GM21576 (cell line): ENCODE measurements around the gene C11orf98.
"Not testable (repeated sequence)": the region's sequence is repeated elsewhere in the genome, so short reads cannot be mapped to it uniquely, and the experiment has no call there.

Experiments used
- ATAC-seq: cut with Tn5 transposase; IDR thresholded peaks from one replicate; pipeline ENCODE4 v1.9.1; 2021; ENCODE audit warnings: mild to moderate bottlenecking, moderate library complexity; ENCODE audit not compliant: unreplicated experiment

Gene C11orf98

DNA sequence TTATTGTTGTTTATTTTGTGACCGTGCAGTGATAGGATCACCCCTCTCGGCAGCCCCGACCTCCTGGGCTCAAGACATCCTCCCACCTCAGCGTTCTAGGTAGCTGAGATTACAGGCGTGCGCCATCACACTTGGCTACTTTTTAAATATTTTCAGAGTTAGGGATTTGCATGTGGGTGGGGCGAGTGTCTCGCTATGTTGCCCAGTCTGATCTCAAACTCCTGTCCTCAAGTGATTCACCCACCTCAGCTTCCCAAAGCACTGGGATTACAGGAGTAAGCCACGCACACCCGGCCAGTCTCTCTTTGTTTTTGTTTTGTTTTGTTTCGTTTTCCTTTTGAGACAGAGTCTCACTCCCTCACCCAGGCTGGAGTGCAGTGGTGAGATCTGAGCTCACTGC is 10.7 kb downstream of the C11orf98 start:
- ATAC-seq = no peak

DNA sequence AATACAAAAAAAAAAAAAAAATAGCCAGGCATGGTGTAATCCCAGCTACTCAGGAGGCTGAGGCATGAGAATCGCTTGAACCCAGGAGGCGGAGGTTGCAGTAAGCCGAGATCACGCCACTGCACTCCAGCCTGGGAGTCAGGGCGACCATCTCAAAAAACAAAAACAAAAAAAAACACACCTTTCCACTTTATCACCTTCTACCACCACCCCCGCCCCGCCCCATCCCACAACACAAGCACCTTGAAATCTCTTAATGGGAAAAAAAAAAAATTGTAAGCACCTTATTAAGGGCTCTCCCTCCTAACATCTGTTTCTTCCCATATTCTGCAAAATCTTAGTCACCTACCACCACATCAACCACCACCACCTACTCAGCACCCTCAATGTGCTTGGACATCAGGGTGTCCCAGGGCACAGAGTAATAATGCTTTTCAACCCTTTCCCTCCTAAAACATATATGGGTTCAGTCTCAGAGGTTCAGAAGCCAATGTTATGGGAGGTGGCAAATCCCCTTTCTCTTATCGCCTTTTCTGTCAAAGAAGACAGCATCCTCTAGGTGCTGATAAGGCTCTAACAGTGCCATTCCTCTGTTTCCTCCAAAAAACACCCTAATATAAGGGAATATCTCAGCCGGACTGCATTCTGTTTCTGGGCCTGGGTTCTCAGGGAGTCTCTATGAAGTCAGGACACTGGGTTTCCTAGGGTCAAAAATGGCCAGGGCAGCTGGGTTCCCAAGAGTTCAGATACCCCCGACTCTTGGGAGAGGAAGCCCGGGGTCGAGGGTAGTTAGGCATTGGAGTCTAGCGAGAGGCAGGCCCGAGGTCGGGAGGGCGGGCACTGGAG is 12.6 kb downstream of the C11orf98 start:
- ATAC-seq = no peak

DNA sequence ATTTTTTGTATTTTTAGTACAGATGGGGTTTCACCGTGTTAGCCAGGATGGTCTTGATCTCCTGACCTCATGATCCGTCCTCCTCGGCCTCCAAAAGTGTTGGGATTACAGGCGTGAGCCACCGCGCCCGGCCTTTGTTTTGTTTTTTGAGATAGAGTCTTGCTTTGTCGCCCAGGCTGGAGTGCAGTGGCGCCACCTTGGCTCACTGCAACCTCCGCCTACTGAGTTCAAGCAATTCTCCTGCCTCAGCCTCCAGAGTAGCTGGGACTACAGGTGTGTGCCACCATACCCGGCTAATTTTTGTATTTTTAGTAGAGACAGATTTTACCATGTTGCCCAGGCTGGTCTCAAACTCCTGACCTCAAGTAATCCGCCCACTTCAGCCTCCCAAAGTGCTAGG is 14.7 kb downstream of the C11orf98 start:
- ATAC-seq = not testable (repeated sequence)

DNA sequence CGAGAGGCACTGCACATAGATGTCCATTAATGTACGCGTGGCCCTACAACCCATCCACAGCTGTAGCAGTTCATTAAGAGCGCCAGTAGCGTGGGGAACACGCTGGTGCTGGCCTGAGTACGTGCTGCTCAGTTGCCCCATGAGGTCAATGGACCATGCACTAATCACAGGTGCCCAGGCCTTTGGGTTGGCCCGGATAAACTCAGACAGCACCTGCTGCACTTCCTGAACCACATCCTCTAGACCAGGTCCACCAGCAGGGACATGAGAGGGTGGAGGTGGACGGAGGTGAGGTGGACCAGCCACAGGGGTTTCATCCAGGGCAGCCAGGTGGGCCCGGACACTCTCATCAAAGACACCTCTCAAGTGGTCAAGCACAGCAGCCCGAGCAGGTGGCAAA is 15.5 kb downstream of the C11orf98 start:
- no peak for ATAC-seq

DNA sequence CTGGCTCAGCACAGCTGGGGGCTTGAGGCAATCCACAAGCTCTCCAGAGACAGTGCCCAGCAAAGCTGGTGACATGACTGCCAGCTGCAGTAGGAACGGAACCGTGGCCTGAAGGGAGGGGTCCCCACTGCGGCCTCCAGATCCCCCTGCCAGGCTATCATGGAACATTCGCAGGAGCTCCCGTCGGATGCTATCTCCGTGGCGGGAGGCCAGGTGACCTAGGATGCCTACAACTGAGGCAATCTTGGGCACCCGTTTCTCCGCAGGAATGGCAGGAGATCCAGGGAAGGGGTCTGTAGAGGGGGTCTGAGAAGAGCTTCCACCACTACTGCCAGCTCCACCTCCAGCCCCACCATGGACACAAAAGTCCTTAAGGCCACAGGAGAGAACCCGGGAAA is 16.0 kb downstream of the C11orf98 start:
- ATAC-seq = no peak

DNA sequence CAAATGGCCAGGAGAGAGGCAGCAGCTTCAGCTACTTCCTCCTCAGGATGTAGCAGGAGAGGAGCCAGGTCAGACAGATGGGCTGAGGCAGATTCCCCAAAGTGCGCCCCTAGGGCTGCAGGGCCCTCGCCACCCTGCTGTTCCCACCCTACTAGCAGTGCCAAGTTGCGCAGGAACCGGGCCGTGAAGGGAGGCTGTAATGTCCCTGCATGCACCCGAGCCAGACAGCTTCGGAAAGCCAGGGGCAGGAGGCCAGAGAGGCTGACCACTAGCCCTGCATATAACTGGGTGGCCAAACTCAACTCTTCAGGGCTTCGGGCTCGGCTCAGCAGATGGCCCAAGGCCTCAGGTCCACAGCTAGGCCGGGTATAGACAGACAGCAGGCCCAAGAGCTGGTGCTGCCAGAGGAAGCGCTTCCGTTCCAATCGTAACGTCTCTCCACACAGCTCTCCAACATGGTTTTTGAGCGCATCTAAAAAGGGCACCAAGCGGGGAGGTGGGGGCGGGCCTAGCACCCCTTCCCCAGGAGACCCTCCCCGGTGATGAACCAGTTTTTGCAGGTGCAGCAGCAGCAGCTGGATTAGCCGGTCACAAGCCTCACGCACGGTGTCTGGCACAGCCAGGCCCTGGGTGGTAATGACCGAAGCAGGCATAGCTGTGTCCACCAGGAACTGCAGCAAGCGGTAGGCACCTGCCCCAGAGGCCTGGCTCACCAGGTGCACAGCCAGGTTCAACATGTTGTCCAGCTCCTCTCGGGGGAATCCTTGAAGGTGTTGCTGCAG is 16.6 kb downstream of the C11orf98 start:
- no peak for ATAC-seq

DNA sequence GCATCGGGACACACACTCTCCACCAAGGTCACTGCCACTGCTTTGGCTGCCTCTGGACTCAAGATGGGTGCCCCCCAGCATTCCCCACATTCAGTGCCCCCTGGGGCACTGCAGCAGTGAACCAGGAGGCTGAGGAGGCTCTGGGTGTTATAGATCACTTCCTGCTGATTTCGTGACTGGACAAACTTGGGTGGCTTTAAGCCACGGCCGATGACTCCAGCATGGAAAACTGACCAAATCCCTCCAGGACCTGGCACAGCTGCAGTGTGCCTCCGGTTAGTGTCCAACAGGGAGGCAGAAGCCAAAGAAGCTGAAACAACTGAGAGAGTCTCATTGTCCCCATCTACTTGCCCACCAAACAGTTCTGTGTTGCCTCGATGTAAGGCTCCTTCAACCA is 17.4 kb downstream of the C11orf98 start:
- ATAC-seq = no peak

DNA sequence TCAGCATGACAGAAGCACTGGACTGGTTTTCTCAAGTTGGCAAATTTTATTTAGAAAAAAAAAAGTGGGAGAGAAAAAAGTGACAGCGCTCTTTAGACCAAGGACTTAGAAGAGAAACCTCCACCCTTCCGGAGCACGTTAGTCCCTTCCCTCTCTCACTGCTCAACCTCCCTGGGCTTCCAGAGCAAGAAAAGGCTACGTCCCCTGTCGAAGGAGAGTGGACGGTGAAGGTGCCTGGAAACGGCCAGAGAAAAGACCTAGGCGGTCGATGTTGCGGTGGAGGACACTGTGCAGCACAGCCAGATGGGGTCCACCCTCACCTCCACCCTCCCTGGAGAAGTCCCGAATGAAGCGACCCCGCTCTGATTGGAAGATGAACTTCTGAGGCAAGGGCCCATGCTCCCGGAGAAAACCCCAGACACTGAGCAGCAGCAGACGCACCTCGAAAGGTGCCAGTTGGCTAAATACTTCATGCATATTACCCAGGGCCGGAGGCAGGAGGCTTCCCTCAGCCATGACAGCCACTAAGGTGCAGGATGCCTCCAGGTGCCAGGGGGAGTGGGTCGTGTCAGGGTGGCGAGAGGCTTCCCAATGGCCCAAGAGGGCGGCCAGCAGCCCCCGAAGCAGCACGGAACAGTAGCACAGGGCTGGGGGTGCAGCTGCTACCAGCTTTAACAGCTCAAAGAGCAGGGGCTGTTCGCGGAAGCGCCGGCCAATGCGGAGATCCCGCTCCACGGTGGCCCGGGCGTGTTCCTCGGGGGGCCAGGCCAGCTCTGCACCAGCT is 18.0 kb downstream of the C11orf98 start:
- no peak for ATAC-seq

DNA sequence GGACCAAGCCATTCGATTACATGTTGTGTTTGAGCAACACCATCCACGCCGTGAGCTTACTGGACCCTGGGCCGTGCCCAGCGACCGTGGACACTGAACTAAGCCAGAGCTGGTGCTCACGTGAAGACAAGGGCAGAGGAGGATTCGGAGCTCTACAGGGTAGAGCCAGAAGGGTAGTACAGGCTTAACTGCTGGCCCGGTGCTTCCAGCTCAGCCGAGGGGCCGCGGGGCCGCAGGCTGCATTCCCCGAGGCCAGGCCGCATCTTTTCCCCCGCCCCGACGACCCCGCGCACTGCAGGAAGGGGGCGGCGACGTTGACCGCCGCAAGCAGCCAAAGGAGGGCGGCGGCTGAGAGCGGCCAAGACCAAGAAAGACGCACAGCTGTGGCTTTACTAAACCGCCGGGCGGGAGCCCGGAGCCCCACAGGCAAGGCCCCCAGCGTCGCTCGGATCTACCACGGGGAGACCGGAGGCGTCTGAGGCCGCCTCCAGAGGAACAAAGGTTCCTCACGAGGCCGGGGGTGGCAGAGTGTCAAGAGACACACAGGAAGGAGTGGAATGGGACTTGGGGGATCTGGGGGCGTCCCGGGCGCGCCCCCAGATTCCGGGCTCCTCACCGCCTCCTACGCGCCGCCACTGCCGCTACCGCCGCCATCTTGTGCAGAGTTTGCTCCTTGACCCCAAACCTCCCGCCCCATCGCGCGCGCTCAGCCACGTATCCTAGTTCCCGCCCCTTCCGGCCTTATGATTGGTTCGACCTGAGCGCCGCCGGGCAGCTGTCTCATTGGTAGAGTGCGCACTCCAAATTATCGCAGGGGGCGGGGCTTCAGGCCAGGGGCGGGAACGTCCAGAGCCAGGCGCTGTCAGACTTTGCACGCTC is 18.8 kb downstream of the C11orf98 start, which contains the start of gene GANAB:
TSS of gene GANAB (minus strand) at position 668 of the 879 bp plus-strand sequence. CDS start at position 654, 14 bp downstream.
- peak; percentile 86 for ATAC-seq

DNA sequence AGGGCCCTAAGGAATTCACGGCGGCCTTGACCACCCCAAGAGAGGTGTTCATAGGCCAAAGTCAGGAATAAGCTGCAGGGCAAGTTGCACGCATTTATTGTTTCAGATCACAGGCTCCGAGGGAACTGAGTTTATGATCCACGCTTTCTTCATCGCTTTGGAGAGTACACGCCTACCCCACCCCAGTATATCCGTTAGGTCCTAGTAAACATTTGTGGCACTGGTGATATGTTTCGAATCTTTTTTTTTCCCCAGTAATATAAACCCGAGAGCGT is 19.4 kb downstream of the C11orf98 start:
- no peak for ATAC-seq

DNA sequence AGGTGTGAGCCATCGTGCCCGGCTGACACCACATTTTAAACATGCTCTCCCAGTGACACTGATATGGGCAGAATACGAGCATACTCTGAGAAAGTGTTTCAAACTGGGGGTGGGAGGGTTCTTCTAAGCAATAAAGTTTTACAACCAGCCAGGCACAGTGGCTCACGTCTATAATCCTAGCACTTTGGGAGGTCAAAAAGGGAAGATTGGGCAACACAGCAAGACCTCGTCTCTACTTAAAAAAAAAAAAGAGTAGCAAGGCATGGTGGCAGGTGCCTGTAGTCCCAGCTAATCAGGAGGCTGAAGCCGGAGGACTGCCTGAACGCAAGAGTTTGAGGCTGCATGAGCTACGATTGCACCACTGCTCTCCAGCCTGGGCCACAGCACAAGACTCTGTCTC is 20.8 kb downstream of the C11orf98 start:
- ATAC-seq = no peak

DNA sequence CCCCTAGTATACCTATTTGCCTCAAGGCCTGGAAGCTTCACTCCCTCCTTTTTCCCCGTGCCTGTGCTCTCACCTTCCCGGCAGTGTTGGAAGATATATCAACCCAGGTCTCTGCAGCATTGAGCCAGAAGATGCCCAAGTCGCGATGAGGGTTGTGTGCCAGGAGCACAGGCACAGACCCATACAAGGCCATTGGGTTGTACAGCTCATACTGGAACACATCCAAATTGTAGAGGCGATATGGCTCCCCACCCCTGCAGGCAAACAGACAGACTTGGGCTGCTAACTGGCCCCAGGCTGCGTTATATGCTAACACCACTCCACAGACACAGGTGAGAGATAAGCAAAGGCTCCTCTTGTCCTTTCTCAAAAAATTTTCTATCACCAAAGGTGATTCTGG is 32.5 kb downstream of the C11orf98 start:
- no peak for ATAC-seq

DNA sequence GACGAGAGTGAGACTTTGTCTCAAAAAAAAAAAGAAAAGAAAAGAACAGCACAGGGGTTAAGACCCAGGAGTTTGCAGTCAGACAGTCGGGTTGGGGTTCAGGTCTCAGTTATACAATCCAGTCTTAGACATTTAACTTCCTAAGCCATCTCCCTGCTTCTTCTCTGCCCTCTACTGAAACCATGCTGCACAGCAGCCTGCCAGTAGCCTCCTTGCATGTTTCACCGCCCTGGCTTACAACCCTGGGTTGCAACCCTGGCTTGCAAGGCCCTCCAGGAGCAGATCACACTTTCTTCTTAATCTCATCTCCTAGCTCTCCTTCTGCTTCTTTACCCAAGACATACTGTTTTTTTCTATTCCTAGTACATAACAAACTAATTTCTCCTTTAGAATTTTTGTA is 37.3 kb downstream of the C11orf98 start:
- ATAC-seq = no peak

DNA sequence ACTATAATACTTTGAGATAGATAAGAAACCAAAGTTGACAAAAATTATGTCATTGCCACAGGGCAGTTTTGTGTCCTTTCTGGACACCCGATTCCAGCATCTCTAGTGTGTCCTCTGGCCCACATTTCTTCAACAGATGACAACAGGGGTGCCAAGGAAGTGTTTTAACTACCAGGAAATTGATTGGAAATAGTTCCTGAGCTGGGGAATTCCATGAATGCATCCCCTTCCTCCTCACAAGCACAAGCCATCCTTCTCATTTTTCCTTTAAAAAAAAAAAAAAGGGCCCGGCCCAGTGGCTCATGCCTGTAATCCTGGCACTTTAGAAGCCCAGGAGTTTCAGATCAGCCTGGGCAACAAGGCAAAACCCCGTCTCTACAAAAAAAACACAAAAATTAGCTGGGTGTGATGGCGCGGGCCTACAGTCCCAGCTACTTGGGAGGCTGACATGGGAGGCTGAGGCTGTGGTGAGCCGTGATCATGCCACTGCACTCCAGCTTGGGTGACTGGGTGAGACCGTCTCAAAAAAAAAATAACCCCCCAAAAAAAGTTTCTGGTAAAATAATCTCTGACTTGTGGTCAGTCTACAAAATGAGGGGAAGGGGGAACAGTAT is 42.4 kb downstream of the C11orf98 start:
- ATAC-seq = no peak

DNA sequence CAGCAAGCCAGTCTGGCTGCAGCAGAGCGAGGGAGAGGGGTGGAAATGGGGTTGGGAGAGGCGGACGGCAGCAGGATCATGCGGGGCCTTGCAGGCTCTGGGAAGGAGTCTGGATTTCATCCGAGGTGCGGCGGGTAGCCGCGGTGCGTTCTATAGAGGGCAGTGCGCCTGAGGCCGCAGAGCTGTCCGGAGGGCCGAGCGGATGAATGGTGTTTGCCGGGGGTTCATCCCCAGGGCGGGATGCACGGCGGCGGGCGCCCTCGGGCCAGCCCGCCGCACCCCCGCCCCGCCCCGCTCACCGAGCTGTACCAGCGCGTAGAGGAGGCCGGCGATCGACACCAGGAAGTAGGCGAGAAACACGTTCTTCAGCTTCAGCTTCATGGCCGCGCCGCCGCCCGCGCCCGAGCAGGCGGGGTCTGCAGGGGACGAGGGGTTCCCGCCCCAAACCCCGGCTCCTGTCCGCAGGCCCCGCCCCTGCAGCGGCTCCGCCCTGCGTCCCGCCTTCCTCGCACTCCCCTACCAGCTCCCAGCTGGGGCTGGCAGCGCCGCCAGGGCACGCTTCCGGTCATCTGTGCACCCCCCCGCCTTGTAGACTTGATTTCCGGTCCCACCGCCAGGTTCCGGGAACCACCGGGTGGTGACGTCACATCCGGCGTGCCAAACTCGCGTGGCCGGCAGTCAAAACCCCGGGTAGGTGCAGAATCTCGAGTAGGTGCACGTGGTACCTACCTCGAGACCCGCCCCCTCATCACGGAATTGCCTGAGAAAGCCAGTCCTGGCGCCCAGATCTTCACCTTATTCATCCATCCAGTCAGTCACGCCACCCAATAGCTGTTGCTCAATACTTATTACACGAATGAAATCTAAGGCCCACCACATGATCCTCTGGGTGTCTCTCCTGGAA is 43.2 kb downstream of the C11orf98 start, which contains the start of gene B3GAT3:
TSS of gene B3GAT3 (minus strand) at position 420 of the 904 bp plus-strand sequence. CDS start at position 381, 39 bp downstream.
- peak; percentile 93 for ATAC-seq

DNA sequence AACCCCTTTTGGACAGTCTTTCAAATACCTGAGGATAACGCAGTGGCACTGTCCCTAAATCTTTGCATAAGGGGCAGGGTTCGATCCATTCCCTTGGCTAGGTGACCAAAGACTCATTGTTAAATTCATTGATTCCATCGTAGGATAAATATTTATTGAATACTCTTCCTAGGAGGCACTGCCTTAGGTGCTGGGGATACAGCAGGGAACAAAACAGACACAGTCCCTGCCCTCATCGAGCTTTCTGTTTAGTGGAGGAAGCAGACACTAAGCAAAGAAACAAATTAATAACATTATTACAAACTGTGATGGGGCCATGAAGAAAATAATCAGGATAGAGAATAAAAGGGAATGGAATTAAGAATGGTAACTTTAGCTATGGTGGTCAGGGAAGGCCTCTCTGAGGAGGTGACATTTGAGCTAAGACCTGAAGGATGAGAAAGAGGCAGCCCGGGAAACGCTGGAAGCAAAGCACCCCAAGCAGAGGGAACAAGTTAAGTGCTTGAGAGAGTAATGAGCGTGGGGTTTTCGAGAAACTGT is 43.9 kb downstream of the C11orf98 start:
- no peak for ATAC-seq

DNA sequence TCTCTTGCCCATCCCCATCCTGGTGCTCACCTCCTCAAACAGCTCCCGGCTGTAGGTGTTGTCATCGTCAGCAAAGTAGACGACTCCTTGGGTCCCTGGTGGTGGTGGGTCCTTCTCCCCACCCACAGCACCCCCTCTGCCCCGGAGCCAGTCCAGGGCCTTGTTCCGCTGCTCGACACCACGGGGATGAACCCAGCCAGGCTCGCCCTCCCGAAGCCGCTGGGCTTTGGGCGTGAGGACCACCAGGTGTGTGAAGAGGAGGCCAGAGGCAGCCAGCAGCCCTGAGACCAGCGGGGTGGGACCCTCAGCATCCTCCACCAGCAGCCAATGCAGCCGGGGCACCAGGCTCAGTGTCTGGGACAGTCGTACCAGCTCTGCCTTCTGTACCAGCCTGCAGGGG is 48.1 kb downstream of the C11orf98 start:
- ATAC-seq = not testable (repeated sequence)

DNA sequence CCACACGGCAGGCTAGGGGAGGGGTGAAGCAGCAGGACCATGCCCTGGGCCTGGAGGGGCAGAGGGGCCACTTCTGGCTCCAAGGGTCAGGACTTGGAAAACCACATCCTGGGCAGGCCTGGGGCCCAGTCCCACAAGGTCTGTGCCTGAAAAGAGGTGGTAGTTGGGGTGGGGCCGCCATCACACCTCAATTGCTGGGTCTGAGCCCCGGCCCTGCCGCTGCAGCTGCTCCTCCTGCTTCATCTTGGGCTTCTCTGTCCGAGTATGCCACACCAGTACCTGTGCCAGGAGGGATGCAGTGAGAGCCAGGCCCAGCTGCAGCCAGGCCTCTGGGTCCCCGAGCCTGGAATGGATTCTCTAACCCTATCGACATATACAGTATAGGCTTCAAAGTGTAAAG is 49.5 kb downstream of the C11orf98 start:
- ATAC-seq = no peak

DNA sequence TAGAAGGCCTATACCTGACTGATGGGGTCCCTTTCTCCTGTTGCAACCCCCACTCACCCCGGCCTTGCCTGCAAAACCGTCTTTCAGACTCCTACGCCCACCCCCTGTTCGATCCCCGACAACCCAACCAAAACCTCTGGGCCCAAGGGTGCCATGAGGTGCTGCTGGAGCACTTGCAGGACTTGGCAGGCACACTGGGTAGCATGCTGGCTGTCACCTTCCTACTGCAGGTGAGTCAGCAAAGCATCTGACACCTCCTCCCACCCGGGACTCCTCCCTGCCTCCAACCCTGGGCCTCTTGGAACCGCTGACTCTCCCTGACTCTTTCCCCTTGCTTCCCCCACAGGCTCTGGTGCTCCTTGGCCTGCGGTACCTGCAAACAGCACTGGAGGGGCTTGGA is 50.7 kb downstream of the C11orf98 start:
- no peak for ATAC-seq
